GM19455 (cell line): ENCODE results near the gene UST.
A peak's percentile ranks its signal among the peaks of the same experiment; 100 is the strongest.
"Not testable (repeated sequence)": the region's sequence is repeated elsewhere in the genome, so short reads cannot be mapped to it uniquely, and the experiment has no call there.

Experiments used
- ATAC-seq: cut with Tn5 transposase; IDR thresholded peaks from one replicate; pipeline ENCODE4 v1.9.1; 2021; ENCODE audit not compliant: unreplicated experiment

Gene UST

DNA sequence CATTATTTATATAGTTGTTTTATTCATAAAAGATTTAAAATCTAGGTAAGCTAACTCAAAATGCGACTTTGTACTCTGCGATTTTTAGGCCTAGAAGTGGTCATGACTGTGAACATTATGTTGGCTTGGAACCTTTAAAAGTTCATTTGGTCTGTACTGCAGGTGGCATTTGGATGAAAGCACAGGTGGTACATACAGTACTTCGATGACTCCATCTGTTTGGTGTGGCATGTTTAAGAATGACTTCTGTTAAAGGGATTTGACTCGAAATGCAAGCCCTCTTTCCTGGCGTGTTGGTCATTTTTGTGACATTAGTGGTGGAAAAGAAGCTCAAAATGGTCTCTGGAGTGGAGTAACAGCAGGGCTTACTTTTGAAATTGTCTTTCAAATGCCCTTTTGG lies 118.1 kb downstream of the UST start:
- no peak for ATAC-seq

DNA sequence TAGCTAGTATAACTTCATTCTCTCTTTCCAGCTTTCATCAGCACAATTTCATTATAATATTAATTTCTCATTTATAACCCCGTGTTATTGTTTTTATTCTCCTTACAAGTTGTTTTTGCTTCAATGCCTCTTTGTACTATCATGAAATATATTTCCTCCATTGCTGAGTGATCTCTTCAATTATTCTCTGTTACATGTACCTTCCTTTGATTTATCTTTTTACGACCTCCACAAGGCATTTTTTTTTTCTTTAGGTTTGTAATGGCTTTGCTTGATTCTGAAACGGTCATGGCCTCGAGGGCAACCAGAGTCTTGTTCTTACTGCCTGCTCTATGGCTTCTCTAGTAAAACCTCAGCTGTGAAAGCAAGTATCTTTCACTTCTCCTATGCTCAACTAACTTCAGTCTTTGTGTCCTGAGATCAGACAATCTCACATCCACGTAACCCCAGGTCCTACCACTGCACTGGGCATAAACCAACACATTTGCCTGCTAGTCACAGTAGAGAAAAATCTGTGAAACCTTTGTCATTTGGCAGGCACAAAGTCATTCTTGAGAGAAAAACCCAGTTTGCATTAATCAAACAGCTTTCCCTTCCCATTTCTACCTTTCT lies 119.9 kb downstream of the UST start:
- ATAC-seq = peak; percentile 76

DNA sequence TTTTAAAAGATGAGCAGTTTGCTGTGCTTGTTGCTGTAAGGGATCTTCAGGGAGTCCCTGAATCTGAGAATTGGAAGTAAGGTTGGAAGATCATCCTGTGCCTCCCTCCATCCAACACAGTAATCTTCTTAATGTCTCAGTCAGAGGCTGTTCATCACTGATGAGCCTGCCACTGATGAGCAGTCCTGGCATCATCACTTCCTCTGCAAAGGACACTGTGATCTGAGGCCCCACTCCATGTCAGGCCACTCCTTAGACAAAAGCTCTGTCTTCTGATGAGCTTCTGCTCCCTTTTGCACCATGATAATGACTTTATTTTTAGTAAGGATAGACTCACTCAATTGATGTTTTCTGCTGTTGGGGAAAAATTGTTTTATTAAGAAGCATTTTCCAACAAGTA lies 121.0 kb downstream of the UST start:
- no peak for ATAC-seq

DNA sequence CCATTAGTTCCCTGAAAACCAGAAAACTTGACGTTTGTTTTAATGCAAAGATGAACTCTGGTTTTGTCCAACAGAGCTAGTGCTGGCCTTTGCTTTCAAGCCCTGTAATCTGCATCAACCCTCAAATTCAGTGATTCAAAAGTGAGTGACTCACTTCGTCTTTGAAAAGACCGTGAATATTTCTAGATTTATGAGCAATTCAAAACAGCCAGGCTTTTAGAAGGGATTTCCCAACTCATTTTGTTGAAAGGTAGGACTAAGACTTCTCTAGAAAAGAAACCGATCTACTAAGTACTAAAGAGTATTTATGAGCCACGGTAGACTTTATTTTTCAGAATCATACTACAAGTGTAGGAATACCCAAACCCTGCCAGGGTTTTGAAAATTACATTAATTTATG lies 121.5 kb downstream of the UST start:
- ATAC-seq = no peak

DNA sequence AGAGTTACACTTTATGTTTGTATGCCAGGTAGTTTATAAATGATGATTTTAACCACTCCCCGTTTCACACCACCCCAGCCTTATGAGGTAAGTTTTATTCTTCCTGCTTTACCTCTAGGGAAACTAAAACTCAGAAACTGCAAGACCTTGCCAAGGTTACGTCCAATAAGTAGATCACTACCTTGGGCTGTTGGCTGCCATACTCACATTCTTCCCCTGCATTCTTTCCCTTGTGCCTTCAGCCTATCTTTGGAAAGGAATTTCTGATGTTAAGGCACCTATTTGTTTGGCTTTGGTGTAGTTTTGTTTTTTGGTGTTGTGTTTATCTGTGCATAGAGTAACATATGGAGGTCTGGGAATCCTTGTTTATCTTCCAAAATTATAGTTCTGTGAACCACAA lies 122.1 kb downstream of the UST start:
- ATAC-seq = no peak

DNA sequence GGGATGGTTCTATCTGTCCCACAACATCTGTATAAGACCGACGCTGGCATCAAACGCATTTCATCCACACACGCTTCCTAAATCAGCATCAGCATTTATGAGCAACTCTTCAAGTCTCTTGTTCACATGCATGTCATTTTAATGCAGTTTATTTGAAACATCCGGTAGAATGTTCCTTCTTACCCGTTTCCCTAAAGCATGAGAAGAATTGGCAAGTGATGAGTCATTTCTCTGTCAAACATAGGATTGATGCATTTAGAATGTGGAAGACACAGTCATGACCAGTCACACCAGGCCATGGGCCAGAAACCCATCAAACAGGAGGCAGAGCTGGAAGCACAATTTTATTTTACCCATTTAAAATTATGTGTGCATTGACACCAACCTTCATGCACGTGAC lies 122.8 kb downstream of the UST start:
- ATAC-seq = no peak

DNA sequence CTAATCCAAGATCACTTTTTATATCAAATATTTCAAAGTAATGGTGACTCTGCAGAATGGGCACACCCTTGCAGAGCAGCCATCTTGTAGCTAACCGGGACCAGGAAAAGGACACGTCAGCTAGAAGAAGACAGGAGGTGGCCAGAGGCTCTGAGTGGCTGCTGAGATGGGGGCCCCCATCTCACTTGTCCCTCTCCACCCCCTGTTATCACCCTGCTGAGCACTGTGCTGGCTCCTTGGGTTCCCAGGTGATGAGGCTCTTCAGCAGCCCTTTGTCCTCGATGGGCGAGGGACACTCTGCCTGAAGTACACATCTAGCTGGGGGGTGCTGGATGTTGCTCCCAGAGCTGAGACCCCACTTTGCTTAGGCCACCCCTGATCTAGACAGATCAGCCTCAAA lies 126.3 kb downstream of the UST start:
- no peak for ATAC-seq

DNA sequence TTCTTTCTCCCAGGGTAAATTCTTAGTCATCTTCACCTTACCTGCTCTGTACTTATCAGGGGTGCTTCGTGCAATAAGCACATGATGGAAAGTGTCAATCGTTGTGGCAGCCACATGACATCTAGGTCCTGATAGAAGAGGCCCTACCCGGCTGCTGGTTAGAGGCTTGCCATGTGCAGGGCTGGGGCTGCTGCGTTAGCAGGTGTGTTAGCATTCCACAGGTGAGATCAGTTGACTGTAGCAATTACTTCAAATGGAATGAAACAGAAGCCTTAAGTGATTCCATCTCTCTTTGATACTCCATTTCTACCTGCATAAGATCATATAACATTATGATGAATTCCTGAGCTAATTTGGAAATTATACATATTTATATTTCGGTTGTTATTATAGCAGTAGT lies 127.0 kb downstream of the UST start:
- ATAC-seq = no peak

DNA sequence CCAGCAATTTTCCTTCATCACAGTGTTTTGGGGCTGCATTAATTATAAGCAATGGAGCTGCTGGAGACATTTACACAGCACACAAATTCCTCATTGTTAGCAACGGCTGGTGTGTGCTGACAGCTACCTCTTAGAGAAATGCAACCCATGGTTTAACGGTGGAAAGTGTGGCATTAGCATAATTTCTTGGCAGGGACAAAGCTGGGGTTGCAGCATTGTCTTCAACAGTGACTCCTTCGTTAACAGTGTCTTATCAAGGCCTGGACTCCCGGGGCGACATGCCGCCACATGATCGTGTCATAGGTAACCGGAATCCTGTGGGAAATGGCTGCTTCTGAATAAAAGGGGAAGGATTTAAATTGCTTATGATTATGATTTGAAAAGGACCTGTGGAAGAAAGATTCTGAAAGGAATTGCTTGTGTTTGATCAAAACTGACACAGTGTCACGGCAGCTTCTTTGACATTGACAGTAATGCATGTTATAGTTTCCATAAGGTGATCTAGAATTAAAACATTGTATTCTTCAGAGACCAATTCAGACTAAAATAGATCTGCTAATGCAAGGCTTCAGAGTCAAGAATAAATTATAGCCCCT lies 128.0 kb downstream of the UST start:
- no peak for ATAC-seq

DNA sequence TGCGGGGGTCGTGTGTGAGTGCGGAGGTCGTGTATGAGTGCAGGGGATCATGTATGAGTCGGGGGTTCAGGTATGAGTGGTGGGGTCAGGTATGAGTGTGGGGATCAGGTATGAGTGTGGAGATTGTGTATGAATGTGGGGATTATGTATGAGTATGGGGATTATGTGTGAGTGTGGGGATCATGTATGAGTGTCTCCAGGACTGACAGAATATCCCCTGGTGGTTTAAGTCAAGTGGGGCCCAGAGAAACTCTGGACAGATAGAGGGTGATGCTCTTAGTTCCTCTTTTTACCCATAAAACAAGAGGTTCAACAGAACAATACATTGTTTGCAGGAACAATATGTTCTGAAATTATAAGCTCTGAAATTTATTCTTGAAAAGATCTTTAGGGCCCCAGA lies 131.9 kb downstream of the UST start:
- no peak for ATAC-seq

DNA sequence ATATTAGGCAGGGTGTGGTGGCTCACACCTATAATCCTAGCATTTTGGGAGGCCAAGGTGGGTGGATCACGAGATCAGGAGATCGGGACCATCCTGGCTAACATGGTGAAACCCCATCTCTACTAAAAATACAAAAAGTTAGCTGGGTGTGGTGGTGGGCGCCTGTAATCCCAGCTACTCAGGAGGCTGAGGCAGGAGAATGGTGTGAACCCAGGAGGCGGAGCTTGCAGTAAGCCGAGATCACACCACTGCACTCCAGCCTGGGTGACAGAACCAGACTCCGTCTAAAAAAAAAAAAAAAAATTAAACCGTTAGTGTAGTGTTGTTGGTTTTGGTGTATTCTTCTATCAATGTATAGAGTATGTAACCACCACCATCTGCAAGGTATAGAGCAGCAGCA lies 133.9 kb downstream of the UST start:
- ATAC-seq = not testable (repeated sequence)

DNA sequence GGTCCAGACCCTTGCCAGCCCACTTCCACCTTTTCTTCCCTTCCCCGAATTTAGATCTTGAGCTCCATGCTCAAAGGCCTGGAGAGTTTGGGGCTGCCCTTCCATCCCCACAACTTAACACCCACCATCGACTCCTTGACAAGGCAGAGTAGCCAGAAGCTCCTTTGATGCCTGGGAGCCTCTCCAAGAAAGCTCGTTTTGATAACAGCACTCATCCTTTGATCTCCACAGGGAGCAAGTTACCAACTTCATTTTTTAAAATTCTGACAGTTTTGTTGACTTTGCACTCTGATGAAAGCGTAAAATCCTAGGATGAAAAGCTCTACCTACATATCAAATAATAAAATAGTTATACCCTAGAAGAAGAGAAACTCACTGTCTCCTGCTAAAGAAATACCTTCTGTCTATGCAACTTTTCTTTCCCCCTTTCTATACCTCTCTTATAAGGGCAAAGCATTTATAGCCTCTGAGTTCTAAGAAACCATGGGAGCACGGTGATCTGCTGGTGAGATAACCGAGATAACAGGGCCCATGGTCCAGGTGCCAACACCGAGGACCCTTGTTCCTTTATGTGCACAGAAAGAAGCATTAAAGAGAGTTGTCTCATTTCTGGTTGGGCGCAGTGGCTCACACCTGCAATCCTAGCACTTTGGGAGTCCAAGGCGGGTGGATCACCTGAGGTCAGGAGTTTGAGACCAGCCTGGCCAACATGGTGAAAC lies 134.9 kb downstream of the UST start:
- ATAC-seq = no peak

DNA sequence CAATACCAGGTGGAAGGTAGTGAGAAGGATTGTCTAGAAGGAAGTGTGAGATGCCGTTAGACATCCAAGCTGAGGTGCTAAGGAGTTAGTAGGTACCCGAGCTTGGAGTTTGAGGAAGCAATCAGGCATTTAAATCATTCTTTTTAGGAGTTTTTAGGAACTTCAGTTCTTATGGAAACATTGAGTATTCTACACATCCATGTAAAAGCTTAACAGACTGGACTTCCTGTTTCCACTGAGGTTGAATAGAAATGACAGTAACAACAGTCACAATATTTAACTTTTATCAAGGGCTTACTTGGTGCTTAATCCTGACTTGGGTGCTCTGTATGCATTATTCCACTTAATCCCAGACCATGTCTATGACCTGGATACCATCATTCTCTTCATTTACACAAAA lies 136.4 kb downstream of the UST start:
- no peak for ATAC-seq

DNA sequence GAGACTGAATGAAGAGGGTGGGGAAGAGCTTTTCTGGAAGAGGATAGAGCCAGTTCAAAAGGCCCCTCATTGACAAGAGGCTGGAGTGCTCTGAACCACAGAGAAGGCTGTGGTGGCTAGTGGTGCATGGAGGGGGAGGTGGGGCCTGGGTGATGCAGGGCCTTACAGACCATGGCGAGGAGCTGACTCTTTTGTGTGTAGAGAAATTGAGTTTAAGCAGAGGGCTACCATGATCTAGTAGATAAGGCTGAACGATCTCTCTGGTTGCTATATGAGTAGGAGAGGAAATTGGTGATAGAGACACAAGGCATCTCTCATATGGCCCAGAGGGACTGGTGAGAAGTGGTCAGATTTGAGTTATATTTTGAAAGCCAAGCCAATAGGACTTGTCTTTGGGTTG lies 137.6 kb downstream of the UST start:
- no peak for ATAC-seq

DNA sequence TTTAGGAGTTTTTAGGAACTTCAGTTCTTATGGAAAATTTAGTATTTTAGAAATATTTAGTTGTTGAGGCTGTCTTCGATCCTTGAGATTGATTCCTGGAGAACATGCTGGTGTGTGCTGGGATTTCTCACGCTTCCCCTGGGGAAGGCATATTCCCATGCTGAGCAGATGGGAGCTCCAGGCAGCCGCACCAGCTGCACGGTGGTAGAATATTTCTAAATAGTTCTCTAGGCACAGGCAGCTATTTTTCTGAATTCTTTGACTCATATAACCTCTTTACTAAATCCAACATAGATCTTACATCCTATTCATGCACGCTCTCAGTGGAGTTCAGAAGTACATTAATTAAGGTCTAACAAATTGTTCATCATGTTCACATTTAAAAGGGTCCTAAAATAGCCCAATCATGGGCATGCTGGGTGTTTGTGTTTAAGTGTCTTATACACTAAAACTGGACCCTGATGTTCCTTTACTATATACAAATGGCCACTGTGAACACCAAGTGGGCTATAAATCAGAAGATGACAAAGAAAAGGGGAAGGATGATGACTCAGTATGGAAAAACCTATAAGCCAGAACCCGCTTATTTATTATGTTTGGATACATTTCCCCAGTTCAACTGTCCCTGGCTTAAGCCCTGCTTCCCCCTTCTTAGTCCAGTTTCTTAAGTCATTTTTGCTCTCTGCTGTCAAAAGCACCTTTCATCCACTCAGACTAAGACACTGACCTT lies 138.5 kb downstream of the UST start:
- no peak for ATAC-seq

DNA sequence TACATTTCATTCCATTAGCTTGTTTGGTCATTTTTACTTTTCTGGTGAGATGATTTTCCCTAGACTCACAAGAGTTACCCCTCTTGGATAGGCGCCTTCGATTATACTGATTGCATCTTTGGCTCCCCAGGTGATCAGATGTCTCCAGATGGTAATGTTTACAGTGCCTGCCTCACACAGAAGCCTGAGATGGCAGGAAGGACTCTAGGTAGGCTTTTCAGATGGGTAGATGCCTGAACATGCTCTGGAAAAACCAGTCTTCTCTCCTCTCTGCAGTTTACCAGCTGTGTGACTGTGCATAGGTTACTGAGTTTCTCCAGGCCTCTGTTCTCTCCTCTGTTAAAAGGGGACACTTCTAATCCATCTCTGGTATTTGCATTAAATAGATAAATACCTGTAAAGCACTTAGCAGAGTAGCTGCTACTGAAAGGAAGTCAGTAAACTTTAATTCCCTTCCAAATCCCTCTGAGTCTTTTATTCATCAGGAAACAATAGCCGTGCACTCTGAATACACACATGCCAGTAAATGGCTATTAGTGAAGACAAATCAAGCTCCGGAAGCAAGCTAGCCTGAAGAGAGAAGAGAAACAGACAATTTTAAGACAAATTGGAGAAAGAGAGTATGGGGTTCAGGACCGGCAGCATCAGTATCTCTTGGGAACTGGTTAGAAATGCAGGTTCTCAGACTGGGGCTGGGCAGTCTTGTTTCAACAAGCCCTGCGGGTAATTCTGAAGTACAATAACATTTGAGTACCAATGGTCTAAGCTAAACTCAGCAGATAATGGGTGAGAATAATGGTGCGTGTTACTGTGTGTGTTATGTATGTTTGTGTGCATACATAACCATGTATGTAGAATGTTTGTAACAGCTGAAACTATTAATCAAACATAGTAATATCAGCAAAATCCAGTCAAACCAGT lies 139.4 kb downstream of the UST start:
- no peak for ATAC-seq

DNA sequence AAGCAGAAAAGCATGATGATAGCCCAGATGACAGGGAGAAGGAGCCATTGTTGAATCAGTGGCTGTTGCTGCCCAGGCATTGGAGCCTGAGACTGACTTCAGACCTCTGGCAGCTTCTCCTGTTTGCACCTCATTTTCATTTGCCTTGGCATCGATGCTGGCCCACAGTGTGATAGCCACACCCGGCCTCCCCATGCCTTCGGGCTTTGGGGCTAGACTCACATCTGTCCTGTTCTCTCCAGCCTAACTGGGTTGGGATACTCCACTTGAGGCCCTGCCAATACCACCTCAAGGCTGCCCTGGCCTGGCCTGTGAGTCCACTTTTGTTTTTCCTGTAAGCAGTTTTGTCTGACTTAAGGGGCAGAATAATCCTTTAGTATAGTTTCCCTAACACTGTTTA lies 140.4 kb downstream of the UST start:
- ATAC-seq = no peak

DNA sequence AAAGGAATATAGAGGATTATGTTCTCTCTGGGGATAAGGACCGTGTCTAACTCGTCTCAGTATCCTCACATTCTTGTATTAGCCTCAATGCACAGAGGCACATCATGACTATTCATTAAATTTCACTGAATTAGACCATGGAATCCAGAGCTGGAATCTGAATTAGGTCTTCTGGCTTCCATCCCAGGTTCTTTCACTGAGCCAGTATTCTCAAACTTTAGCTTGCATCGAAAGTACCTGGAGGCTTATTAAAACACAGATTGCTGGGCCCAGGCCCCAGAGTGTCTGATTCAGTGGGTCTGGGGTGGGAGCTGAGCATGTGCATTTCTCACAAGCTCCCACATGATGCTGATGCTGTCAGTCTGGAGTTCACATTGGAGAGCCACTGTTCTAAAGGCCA lies 142.0 kb downstream of the UST start:
- no peak for ATAC-seq

DNA sequence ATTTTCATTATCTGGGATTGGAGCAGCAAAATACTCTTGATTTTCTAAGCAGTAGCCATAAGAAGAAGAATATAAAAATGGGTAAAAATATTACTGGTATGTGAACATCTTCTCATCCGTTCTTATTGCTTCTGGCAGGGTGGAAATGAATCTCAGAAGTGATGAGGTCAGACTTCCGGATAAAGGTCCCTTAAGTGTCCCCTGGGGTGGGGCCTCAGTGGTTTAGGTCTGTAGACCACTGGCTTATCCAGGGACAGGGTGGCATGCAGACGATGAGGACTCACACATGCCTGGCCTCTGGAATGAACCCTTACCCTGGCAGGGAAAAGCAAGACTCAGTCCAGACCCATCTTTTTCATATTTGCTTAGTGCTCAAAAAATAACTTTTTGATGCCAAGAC lies 143.3 kb downstream of the UST start:
- no peak for ATAC-seq

DNA sequence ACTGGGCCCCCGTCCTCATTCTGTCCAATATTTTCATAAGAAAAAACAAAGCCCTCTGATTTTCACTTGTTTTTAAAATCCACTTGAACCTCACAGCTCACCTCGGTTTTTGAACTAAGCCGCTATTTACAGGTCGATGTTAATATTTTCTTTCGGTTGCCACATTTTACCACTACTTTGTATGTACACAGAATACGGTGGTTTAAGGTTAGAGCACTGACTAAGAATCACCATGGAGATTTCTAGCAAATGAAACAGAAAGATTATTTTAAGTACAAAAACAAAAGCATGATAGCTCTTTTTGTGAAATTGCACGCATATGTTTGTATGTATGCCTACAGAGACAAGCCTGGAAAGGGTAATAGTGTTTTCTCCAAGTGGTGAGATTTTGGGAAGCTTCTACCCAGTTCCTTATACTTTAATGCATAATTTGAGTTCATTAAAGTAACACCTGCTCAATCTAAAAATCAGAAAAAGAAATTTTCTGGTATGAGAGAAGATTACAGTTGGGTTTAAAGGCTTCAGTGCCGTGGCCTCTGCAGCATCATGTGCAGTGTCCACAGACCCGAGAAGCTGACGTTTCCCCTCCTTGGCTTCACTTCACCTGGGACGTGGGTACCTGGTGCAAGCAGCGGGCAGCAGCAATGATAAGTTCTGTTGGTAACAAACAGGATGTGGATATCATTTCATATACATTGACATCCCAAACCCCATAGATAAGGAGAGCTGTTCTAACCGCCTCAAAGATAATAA lies 144.0 kb downstream of the UST start:
- ATAC-seq = no peak
